H1 (cell line): Measurements from ENCODE around the gene SIK2. TPM values are rescaled to one million over a fixed set of nuclear protein-coding genes. Genes with fewer than 3 reads are reported as not detected.

Experiments
- CHD7 ChIP-seq: fragments of 300-600 bp; sonication (generic); IDR thresholded peaks from 2 replicates; pipeline ENCODE4 v1.7.1; 2012; ENCODE audit warnings: low read length, moderate library complexity, mild to moderate bottlenecking, inconsistent platforms; ENCODE audit not compliant: insufficient replicate concordance
- CTBP2 ChIP-seq: IDR thresholded peaks from 2 replicates; pipeline ENCODE4 v1.7.0; 2011; ENCODE audit warnings: borderline replicate concordance, mild to moderate bottlenecking, moderate library complexity, mixed read lengths, low read length; ENCODE audit not compliant: insufficient read depth, insufficient read length
- polyA plus RNA-seq, 7 experiments: library from polyadenylated mRNA; depleted of rRNA in 3 of 7; stranded (reverse) in 5 of 7; unstranded in 2 of 7; fragments of >200 nt in 5 of 7; fragments of 200-250 nt in 2 of 7; gene quantifications; 1 replicate in 5 of 7; 2 replicates in 1 of 7; 4 replicates in 1 of 7; pipeline versions ENCODE4 v1.2.1 to v1.2.3, GENCODE V29; 2011 to 2013; ENCODE audit warnings: missing spikeins in 2 of 7, mixed read lengths in 2 of 7
- total RNA-seq: library from RNA; stranded (reverse); fragmentation: NEBNext Ultra II Directional; extraction: Animal tissue kit (Norgen Biotek cat#: 25700); gene quantifications from 2 replicates; pipeline ENCODE4 v1.2.1, GENCODE V29; 2021

The SIK2 gene
- total and polyA plus RNA-seq, 2 of the 8 experiments (the other 6 are each of a cell fraction or from before 2014, with no cell fraction given): 8.8 to 11.2 TPM

GRCh38 chr11:111759376-111759775 lies 157.1 kb downstream of the SIK2 start (continued):
- TF ChIP-seq CHD7 (no peak), CTBP2 (no peak)
- TF ChIP-seq, all 59 proteins: peak for 0
